ENCODE results near the gene REV1.

GRCh38 chr2:99485411-99485810, 4.4 kb downstream of the REV1 start:
- TF ChIP-seq CTCF (IDR thresholded peaks at IDR 0.05; ENCODE audit: insufficient read depth, low read depth, low read length) (no peak), EZH2 (IDR thresholded peaks at IDR 0.05; ENCODE audit: insufficient read depth, low read length) (no peak)

Measured in astrocyte (in vitro differentiated cells and primary cell).